Activated CD4-positive, alpha-beta T cell treated with anti-CD3 and anti-CD28 coated beads, Interleukin-2, amount 50 U/mL, for 48 hours (primary cell): ENCODE results near the gene ZC3H18.
A peak's percentile ranks its signal among the peaks of the same experiment; 100 is the strongest.

Source experiments
- DNase-seq, 2 experiments: peaks; one replicate each; pipeline ENCODE4 v3.0.0-alpha.2; 2020

The ZC3H18 gene

GRCh38 chr16:88533381-88533917 is 36.8 kb upstream of the ZC3H18 start:
- no peak for DNase-seq

GRCh38 chr16:88533932-88534637 is 36.1 kb upstream of the ZC3H18 start:
- DNase-seq: peak; percentile 74 to 76

- DNase-seq: peak; percentile 49 to 52
Observed at GRCh38 chr16:88534638-88535190, 35.5 kb upstream of the ZC3H18 start.

- no peak for DNase-seq
Observed at GRCh38 chr16:88535191-88535856, 34.9 kb upstream of the ZC3H18 start.

GRCh38 chr16:88535857-88536222 is 34.4 kb upstream of the ZC3H18 start:
- no peak for DNase-seq

- no peak for DNase-seq
Observed at GRCh38 chr16:88536510-88536909, 33.7 kb upstream of the ZC3H18 start.

GRCh38 chr16:88536971-88537751 is 33.0 kb upstream of the ZC3H18 start:
- DNase-seq: no peak

- DNase-seq: no peak
Observed at GRCh38 chr16:88537859-88538258, 32.3 kb upstream of the ZC3H18 start.

GRCh38 chr16:88538366-88539060 is 31.7 kb upstream of the ZC3H18 start:
- DNase-seq: no peak

GRCh38 chr16:88539261-88539651 is 30.9 kb upstream of the ZC3H18 start:
- no peak for DNase-seq

- no peak for DNase-seq
Observed at GRCh38 chr16:88539652-88540345, 30.4 kb upstream of the ZC3H18 start.

- no peak for DNase-seq
Observed at GRCh38 chr16:88540346-88540977, 29.7 kb upstream of the ZC3H18 start.

- no peak for DNase-seq
Observed at GRCh38 chr16:88541831-88542616, 28.2 kb upstream of the ZC3H18 start.

- no peak for DNase-seq
Observed at GRCh38 chr16:88543230-88543813, 26.9 kb upstream of the ZC3H18 start.

- DNase-seq: no peak
Observed at GRCh38 chr16:88545781-88546180, 24.4 kb upstream of the ZC3H18 start.

- DNase-seq: no peak
Observed at GRCh38 chr16:88548131-88548874, 21.9 kb upstream of the ZC3H18 start.

- DNase-seq: no peak
Observed at GRCh38 chr16:88548985-88549384, 21.2 kb upstream of the ZC3H18 start.

GRCh38 chr16:88549671-88550245 is 20.4 kb upstream of the ZC3H18 start:
- no peak for DNase-seq

GRCh38 chr16:88550246-88550661 is 19.9 kb upstream of the ZC3H18 start:
- peak in 1 of 2 experiments; percentile 34 for DNase-seq
